HEK293 (cell line): ENCODE results near the gene TESK2.

Experiments
- KLF16 ChIP-seq: fragments of 450-650 bp; formaldehyde crosslinking; IDR thresholded peaks from 2 replicates; pipeline ENCODE4 v1.5.1; 2017; ENCODE audit warnings: missing biosample characterization, missing genetic modification characterization
- KLF7 ChIP-seq: fragments of 450-650 bp; formaldehyde crosslinking; IDR thresholded peaks from 2 replicates; pipeline ENCODE4 v1.5.1; 2016; ENCODE audit warnings: missing biosample characterization, missing genetic modification characterization, borderline replicate concordance
- KLF9 ChIP-seq: fragments of 450-650 bp; formaldehyde crosslinking; IDR thresholded peaks from 2 replicates; pipeline ENCODE4 v1.5.1; 2016; ENCODE audit warnings: missing biosample characterization, missing genetic modification characterization, low read depth
- ZBTB8A ChIP-seq: fragments of 450-650 bp; formaldehyde crosslinking; IDR thresholded peaks from 2 replicates; pipeline ENCODE4 v1.5.1; 2016; ENCODE audit warnings: missing biosample characterization, missing genetic modification characterization
- ZFP3 ChIP-seq: fragments of 450-650 bp; formaldehyde crosslinking; IDR thresholded peaks from 2 replicates; pipeline ENCODE4 v1.5.1; 2016; ENCODE audit warnings: low read depth, missing biosample characterization, missing genetic modification characterization
- ZNF558 ChIP-seq: fragments of 450-650 bp; formaldehyde crosslinking; IDR thresholded peaks from 2 replicates; pipeline ENCODE4 v1.5.1; 2016; ENCODE audit warnings: missing biosample characterization, missing genetic modification characterization
- ZNF624 ChIP-seq: fragments of 450-650 bp; formaldehyde crosslinking; IDR thresholded peaks from 2 replicates; pipeline ENCODE4 v1.5.1; 2017; ENCODE audit warnings: missing biosample characterization, missing genetic modification characterization
- ZNF843 ChIP-seq: fragments of 450-650 bp; formaldehyde crosslinking; IDR thresholded peaks from 2 replicates; pipeline ENCODE4 v1.5.1; 2016; ENCODE audit warnings: missing biosample characterization, missing genetic modification characterization
- TF ChIP-seq, protein P1 (sequence below): fragments of 450-650 bp; formaldehyde crosslinking; IDR thresholded peaks from 2 replicates; pipeline ENCODE4 v1.5.1; 2016; ENCODE audit warnings: missing biosample characterization, missing genetic modification characterization, low read depth
- TF ChIP-seq, protein P2 (sequence below): fragments of 450-650 bp; formaldehyde crosslinking; IDR thresholded peaks from 2 replicates; pipeline ENCODE4 v1.5.1; 2016; ENCODE audit warnings: missing biosample characterization, missing genetic modification characterization
- TF ChIP-seq, protein P3 (sequence below): sonication (generic); formaldehyde crosslinking; IDR thresholded peaks from 2 replicates; pipeline ENCODE4 v1.8.1; 2022; ENCODE audit warnings: mild to moderate bottlenecking, moderate library complexity, missing genetic modification reagents
- TF ChIP-seq, protein P4 (sequence below): fragments of 450-650 bp; formaldehyde crosslinking; IDR thresholded peaks from 2 replicates; pipeline ENCODE4 v1.5.1; 2016; ENCODE audit warnings: missing biosample characterization, missing genetic modification characterization
- TF ChIP-seq, protein P5 (sequence below): fragments of 450-650 bp; formaldehyde crosslinking; IDR thresholded peaks from 2 replicates; pipeline ENCODE4 v1.5.1; 2016; ENCODE audit warnings: missing biosample characterization, missing genetic modification characterization

DNA sequence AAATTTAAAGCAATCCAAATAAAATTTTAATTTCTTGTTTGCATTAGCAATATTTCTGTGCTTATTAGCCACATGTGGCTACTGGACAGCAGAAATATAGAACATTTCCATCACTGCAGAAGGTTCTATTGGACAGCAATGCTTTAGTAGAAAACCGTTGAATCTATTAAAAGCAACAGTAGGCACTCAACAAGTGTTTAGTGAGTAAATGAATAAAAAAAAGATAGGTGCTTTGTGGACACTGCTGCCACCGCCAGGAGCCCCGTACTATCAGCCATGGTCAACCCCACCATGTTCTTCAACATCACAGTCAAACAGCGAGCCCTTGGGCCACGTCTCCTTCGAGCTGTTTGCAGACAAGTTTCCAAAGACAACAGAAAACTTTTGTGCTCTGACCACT lies 76.2 kb downstream of the TESK2 start:
- TF ChIP-seq, protein P1, sequence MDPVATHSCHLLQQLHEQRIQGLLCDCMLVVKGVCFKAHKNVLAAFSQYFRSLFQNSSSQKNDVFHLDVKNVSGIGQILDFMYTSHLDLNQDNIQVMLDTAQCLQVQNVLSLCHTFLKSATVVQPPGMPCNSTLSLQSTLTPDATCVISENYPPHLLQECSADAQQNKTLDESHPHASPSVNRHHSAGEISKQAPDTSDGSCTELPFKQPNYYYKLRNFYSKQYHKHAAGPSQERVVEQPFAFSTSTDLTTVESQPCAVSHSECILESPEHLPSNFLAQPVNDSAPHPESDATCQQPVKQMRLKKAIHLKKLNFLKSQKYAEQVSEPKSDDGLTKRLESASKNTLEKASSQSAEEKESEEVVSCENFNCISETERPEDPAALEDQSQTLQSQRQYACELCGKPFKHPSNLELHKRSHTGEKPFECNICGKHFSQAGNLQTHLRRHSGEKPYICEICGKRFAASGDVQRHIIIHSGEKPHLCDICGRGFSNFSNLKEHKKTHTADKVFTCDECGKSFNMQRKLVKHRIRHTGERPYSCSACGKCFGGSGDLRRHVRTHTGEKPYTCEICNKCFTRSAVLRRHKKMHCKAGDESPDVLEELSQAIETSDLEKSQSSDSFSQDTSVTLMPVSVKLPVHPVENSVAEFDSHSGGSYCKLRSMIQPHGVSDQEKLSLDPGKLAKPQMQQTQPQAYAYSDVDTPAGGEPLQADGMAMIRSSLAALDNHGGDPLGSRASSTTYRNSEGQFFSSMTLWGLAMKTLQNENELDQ, result no peak
- no peak for TF ChIP-seq ZNF558 (tag by site-specific recombination)
- TF ChIP-seq, protein P2, sequence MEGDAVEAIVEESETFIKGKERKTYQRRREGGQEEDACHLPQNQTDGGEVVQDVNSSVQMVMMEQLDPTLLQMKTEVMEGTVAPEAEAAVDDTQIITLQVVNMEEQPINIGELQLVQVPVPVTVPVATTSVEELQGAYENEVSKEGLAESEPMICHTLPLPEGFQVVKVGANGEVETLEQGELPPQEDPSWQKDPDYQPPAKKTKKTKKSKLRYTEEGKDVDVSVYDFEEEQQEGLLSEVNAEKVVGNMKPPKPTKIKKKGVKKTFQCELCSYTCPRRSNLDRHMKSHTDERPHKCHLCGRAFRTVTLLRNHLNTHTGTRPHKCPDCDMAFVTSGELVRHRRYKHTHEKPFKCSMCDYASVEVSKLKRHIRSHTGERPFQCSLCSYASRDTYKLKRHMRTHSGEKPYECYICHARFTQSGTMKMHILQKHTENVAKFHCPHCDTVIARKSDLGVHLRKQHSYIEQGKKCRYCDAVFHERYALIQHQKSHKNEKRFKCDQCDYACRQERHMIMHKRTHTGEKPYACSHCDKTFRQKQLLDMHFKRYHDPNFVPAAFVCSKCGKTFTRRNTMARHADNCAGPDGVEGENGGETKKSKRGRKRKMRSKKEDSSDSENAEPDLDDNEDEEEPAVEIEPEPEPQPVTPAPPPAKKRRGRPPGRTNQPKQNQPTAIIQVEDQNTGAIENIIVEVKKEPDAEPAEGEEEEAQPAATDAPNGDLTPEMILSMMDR (tag by site-specific recombination), result no peak
- TF ChIP-seq KLF16 (tag by site-specific recombination), result no peak
- TF ChIP-seq, protein P3, sequence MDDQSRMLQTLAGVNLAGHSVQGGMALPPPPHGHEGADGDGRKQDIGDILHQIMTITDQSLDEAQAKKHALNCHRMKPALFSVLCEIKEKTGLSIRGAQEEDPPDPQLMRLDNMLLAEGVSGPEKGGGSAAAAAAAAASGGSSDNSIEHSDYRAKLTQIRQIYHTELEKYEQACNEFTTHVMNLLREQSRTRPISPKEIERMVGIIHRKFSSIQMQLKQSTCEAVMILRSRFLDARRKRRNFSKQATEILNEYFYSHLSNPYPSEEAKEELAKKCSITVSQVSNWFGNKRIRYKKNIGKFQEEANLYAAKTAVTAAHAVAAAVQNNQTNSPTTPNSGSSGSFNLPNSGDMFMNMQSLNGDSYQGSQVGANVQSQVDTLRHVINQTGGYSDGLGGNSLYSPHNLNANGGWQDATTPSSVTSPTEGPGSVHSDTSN (CRISPR knock-in tag), result no peak
- TF ChIP-seq KLF9 (tag by site-specific recombination), result no peak
- no peak for TF ChIP-seq ZBTB8A
- TF ChIP-seq ZFP3 (tag by site-specific recombination), result no peak
- TF ChIP-seq KLF7 (tag by site-specific recombination), result no peak
- TF ChIP-seq ZNF843 (tag by site-specific recombination), result no peak
- no peak for TF ChIP-seq ZNF624 (tag by site-specific recombination)
- TF ChIP-seq, protein P4, sequence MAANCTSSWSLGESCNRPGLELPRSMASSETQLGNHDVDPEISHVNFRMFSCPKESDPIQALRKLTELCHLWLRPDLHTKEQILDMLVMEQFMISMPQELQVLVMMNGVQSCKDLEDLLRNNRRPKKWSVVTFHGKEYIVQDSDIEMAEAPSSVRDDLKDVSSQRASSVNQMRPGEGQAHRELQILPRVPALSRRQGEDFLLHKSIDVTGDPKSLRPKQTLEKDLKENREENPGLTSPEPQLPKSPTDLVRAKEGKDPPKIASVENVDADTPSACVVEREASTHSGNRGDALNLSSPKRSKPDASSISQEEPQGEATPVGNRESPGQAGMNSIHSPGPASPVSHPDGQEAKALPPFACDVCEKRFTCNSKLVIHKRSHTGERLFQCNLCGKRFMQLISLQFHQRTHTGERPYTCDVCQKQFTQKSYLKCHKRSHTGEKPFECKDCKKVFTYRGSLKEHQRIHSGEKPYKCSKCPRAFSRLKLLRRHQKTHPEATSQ (tag by site-specific recombination), result no peak
- TF ChIP-seq, protein P5, sequence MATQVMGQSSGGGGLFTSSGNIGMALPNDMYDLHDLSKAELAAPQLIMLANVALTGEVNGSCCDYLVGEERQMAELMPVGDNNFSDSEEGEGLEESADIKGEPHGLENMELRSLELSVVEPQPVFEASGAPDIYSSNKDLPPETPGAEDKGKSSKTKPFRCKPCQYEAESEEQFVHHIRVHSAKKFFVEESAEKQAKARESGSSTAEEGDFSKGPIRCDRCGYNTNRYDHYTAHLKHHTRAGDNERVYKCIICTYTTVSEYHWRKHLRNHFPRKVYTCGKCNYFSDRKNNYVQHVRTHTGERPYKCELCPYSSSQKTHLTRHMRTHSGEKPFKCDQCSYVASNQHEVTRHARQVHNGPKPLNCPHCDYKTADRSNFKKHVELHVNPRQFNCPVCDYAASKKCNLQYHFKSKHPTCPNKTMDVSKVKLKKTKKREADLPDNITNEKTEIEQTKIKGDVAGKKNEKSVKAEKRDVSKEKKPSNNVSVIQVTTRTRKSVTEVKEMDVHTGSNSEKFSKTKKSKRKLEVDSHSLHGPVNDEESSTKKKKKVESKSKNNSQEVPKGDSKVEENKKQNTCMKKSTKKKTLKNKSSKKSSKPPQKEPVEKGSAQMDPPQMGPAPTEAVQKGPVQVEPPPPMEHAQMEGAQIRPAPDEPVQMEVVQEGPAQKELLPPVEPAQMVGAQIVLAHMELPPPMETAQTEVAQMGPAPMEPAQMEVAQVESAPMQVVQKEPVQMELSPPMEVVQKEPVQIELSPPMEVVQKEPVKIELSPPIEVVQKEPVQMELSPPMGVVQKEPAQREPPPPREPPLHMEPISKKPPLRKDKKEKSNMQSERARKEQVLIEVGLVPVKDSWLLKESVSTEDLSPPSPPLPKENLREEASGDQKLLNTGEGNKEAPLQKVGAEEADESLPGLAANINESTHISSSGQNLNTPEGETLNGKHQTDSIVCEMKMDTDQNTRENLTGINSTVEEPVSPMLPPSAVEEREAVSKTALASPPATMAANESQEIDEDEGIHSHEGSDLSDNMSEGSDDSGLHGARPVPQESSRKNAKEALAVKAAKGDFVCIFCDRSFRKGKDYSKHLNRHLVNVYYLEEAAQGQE (tag by site-specific recombination), result no peak
